ENCODE data around the gene SMIM22.

DNA sequence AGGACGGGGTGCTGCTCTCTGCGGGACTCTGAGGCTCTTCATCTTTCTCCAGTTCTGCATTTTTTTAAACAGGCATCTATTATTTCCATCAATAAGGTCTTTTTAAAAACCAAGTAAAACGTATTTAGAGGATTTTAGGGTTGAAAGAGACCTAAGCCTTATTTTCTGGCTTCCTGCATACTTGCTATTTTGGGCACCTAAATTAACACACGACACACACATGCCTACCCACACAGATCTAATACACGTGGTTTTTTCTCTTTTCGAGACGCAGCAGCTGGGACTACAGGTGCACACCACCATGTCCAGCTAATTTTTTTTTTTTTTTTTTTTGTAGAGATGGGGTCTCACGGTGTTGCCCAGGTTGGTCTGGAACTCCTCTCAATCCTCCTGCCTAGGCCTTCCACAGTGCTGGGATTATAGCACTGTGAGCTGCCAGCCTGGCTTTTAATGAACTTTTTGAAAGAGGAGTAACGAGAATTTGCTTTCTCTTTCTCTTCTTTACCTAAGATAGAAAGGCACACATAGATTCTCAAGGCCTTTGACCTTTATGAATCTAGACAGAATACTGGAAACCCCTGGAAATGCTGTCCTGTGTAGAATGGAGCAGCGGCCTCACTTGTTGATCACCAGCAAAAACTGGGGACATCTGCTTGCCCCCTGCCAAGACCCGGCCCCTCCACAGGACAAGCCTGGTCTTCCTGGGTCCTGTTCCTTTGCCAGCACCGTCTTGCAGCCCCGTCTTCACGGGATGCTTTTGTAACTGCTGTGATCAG is 47.1 kb upstream of the SMIM22 start:
- TF ChIP-seq, protein P1, sequence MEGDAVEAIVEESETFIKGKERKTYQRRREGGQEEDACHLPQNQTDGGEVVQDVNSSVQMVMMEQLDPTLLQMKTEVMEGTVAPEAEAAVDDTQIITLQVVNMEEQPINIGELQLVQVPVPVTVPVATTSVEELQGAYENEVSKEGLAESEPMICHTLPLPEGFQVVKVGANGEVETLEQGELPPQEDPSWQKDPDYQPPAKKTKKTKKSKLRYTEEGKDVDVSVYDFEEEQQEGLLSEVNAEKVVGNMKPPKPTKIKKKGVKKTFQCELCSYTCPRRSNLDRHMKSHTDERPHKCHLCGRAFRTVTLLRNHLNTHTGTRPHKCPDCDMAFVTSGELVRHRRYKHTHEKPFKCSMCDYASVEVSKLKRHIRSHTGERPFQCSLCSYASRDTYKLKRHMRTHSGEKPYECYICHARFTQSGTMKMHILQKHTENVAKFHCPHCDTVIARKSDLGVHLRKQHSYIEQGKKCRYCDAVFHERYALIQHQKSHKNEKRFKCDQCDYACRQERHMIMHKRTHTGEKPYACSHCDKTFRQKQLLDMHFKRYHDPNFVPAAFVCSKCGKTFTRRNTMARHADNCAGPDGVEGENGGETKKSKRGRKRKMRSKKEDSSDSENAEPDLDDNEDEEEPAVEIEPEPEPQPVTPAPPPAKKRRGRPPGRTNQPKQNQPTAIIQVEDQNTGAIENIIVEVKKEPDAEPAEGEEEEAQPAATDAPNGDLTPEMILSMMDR (IDR thresholded peaks at IDR 0.05) = no peak
- TF ChIP-seq POLR2A (IDR thresholded peaks at IDR 0.05) = no peak

Measured in vagina (tissue), 2 donors.